NCI-H1105 treated with DMSO at 0.1 percent for 48 hours (cell line): ENCODE measurements around the gene CEP20.

ENCODE experiments used
- DNase-seq: peaks from one replicate; lab custom pipeline; 2025; lab: John Stamatoyannopoulos, UW

CEP20 gene

GRCh38 chr16:15897834-15898254 is 9.4 kb upstream of the CEP20 start:
- no peak for DNase-seq

GRCh38 chr16:15897121-15897780 is 8.8 kb upstream of the CEP20 start:
- DNase-seq: no peak

GRCh38 chr16:15894571-15895374 is 6.4 kb upstream of the CEP20 start:
- no peak for DNase-seq

- no peak for DNase-seq
These were observed 3.1 kb upstream of the CEP20 start for GRCh38 chr16:15891508-15891907.

DNA sequence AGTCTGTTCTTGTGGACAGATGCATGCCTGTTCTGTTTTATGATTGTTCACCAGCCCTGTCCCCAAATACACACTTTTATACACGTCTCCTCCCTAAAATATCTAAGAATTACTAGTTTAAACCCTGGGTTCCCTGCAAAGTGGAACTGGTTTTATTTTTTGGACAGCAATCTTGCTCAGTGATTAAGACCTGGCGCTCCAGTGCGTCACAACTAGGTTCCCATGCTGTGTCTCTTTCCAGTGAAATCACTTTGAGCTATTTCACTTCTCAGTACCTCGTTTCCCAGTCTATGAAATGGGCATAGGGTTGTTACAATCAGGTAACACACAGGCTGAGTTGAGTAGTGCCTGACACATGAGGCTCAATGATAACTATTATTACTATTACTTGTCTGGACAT is 1.1 kb downstream of the CEP20 start:
- no peak for DNase-seq

- DNase-seq: no peak
These were observed 2.3 kb downstream of the CEP20 start for GRCh38 chr16:15886078-15886477.

- DNase-seq: no peak
These were observed 2.8 kb downstream of the CEP20 start for GRCh38 chr16:15885560-15886001.

DNA sequence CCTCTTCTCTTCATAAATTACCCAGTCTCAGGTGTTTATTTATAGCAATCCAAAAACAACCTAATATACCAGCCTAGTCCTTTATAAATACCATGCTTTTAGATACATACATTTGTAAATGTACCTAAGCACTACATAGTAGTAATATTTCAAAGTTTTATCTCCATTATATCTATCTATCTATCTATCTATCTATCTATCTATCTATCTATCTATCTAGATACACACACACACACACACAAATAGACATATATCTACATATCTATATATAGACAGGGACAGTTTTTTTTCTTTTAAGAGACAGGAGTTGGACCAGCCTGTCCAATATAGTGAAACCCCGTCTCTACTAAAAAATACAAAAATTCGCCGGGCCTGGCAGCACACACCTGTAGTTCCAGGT is 5.8 kb downstream of the CEP20 start:
- DNase-seq: no peak

- no peak for DNase-seq
These were observed 6.5 kb downstream of the CEP20 start for GRCh38 chr16:15881794-15882379.

GRCh38 chr16:15880434-15881308 is 7.7 kb downstream of the CEP20 start:
- DNase-seq: no peak

DNA sequence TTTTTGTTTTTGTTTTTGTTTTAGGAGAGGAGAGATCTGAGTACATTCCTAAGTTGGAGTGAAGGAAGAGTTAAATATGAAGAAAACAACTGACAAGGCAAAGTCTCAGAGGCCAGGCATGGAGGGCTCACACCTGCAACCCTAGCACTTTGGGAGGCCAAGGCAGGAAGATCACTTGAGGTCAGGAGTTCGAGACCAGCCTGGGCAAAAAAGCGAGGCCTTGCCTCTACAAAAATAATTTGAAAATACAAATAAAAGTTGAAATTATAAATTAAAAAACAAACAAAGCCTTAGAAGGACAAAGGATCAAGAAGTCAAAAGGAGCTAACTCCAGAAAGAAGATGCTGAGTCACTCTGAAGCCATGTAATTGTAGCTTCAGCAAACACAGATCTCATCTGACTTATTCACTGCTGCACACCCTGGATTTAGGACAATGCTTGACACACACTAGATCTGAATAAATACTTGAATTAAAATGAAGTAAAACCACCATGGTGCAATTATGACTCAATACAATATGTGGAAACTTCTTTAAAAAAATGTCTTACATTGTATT is 9.1 kb downstream of the CEP20 start:
- no peak for DNase-seq

DNA sequence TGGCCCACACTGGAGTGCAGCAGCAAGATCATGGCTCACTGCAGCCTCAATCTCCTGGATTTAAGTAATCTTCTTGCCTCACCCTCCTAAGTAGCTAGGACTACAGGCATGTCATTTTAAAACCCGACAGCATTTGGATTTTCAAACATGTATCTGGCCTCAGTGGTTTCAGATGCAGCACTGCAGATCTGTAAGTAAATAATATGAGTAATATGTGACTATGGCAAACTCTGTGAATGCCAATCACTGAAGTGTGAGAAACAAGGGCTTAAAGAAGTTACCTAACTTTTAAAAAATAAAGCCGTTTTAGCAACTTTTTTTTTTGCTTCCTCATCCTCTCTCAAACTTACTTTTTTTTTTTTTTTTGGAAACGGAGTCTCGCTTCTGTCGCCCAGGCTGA is 11.9 kb downstream of the CEP20 start:
- DNase-seq: no peak

GRCh38 chr16:15874745-15875314 is 13.6 kb downstream of the CEP20 start:
- DNase-seq: no peak

- DNase-seq: no peak
These were observed 14.7 kb downstream of the CEP20 start for GRCh38 chr16:15873737-15874136.

DNA sequence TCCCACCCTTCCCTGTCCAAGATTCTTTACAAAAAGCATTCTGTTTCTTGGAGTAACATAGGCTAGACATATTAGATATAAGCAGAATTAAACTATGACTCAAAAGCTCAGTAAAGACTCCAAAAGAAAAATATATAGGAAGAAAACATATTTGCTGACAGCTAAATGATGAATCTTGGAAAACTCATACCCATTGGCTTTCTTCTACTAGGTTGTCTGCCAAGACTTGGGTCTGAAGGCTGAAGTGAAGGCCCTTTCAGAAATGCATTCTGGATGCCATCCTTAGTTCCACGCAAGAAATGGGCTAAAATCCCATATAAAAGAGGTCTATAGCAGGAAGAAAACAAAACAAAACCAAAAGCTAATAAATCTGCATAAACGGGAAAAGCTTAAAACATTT is 15.1 kb downstream of the CEP20 start:
- no peak for DNase-seq

- DNase-seq: no peak
These were observed 18.4 kb downstream of the CEP20 start for GRCh38 chr16:15870011-15870410.

GRCh38 chr16:15866451-15866850 is 22.0 kb downstream of the CEP20 start:
- DNase-seq: no peak

DNA sequence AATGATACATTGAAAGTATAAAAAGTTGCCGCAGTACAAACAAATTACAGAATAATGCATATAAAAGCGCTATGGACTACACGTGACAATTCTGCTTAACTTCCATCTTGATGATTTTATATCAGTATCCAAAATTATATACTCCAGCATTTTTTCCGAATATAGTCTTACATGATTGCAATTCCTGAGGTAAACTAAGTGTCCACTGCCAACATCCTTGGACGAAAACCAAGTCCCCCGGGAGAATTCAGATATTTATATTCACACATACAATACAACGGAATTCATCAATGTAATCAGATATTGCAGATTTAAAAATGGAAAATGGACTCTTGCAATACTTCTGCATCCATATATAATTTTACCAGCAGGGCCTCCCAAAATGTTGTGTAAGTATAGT is 22.7 kb downstream of the CEP20 start:
- DNase-seq: no peak

DNA sequence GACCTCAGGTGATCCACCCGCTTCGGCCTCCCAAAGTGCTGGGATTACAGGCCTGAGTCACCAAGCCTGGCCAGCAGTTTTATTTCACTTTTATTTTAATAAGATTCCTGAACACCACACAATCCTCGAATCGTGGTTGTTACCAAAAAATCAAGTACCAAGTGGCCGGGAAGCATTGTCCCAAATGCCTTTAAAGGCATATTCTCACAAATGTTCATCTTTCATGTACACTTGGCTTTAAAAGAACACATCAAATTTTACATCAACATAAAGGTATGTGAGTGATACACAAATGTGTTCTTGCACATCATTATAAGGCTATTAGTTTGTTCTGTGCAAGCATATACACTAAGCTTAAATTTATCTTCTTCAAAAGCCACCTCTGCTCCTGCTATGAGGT is 23.5 kb downstream of the CEP20 start:
- DNase-seq: no peak

DNA sequence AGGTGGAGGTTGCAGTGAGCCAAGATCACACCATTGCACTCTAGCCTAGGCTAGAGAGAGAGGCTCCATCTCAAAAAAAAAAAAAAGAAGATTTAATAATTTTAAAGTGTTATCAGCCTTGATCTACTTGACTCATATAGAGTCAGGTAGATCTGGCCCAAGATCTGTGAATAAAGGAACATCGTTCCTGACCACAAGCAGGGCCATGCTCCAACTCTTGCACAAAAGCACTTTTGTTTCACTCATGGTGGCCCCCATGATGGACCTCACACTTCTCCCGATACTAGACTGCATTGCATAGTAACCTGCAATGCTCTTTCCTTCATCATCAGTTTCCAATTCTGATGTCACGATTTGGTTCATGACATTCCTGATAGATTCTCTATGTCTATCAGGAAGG is 26.4 kb downstream of the CEP20 start:
- no peak for DNase-seq

DNA sequence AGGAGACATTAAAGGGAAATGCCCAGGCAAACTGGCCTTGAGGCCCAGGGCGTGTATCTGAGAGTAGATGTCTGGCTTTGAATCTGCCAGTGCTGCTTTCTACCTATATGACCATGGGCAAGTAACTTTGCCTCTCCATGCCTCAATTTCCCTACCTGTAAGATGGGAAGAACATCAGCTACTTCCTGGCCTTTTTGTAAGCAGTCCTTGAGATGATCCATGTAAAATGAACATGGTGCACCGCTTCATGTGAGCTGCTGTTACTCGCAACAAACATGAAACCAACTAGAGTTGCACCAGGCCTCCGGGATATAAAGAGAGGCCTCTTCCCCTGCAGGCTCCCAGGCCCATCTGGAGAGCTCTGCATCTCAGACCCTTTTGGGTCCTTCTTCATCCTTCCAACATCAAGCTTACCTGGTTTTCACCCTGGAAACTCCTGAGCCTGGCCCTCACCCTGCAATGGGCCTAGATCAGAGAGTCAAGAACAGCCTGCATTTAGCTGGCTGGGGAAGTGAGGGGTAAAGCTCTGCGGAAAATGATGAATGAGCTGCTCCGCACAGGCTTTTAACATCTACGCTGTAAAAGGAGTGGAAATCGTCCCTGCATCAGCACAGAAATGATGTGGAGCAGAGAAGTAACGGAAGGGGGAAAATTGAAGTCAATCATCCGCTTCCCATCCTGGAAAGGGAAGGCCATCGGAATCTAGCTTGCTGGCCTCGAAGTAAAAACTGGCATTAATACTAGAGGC is 29.3 kb downstream of the CEP20 start:
- DNase-seq: no peak
